Mucosa of stomach (tissue), 1 donor: Measurements from ENCODE around the gene PROX1.

Experiments
- H3K27me3 ChIP-seq: one replicate; pipeline ENCODE4 v1.7.0; 2013; ENCODE audit warnings: mild to moderate bottlenecking, low read length; ENCODE audit not compliant: control insufficient read depth, insufficient read depth
- H3K36me3 ChIP-seq: one replicate; pipeline ENCODE4 v1.7.0; 2013; ENCODE audit warnings: low read length; ENCODE audit not compliant: control insufficient read depth, insufficient read depth
- H3K4me1 ChIP-seq: one replicate; pipeline ENCODE4 v1.7.0; 2013; ENCODE audit warnings: mild to moderate bottlenecking, low read length; ENCODE audit not compliant: control insufficient read depth, insufficient read depth
- H3K4me3 ChIP-seq: one replicate; pipeline ENCODE4 v1.7.0; 2013; ENCODE audit warnings: low read length
- H3K9ac ChIP-seq: one replicate; pipeline ENCODE4 v1.7.0; 2013; ENCODE audit warnings: mild to moderate bottlenecking, low read length, moderate library complexity
- H3K9me3 ChIP-seq: one replicate; pipeline ENCODE4 v1.7.0; 2013; ENCODE audit warnings: mild to moderate bottlenecking, low read length, moderate library complexity; ENCODE audit not compliant: control insufficient read depth
- donor health status: Pancreatic carcinoma.

PROX1 gene

DNA sequence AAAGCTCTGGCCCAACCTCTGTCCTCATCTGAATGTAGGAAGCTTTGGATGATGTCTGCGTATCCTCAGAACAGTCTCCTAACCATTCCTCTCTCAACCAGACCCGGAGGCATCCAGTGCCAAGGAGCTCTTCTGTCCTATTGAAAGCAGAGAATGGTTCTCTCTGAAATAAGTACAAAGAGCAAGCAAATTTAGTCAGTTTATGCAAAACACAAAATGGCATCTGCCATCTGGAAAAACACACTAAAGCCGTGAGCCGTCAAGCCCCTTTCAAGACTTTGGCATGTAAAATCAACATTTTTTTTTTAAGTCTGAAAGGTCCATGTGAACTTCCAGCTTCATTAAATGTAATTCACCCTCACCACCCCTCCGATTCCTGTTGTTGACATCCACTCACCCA is 21.7 kb upstream of the PROX1 start:
- Histone ChIP-seq H3K4me3 (no peak overlapping the region), H3K9ac (no peak overlapping the region), H3K9me3 (no peaks in the 10 kb centered on the region), H3K36me3 (no peaks in the 10 kb centered on the region), H3K27me3 (no peaks in the 10 kb centered on the region), H3K4me1 (no peaks in the 10 kb centered on the region)

DNA sequence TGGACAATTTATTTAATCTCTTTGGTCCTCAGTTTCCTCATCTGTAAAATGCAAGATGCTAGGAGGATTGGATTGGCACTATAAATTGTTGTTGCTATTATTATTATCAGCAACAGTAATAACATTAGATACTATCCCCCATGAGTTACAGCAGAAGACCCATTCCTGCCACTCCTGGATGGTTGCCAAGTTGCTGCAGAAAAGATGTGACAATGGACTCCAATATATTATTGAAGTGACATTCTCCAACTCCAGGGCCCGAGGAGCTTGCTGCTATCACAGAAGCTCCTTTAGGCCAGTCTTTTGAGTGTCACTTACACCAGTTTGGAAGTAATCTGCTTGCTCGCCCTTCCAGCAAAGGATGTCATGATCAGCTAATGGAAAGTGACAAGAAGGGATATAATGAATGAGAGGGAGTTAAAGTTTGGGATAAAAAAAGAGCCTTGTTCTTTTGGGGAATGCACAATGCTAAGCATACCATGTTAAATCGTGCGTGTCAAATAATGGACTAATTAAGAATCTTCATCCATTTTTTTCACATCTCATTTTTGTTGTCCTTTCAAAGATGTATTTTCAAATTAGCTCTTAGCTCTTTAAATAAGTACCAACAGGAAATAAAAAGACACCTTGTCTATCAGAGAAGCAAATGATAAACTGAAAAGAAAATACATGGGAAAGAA is 19.5 kb upstream of the PROX1 start:
- Histone ChIP-seq H3K36me3 (no peaks in the 10 kb centered on the region), H3K9ac (no peak overlapping the region), H3K4me3 (no peak overlapping the region), H3K9me3 (no peaks in the 10 kb centered on the region), H3K4me1 (no peaks in the 10 kb centered on the region), H3K27me3 (no peaks in the 10 kb centered on the region)

DNA sequence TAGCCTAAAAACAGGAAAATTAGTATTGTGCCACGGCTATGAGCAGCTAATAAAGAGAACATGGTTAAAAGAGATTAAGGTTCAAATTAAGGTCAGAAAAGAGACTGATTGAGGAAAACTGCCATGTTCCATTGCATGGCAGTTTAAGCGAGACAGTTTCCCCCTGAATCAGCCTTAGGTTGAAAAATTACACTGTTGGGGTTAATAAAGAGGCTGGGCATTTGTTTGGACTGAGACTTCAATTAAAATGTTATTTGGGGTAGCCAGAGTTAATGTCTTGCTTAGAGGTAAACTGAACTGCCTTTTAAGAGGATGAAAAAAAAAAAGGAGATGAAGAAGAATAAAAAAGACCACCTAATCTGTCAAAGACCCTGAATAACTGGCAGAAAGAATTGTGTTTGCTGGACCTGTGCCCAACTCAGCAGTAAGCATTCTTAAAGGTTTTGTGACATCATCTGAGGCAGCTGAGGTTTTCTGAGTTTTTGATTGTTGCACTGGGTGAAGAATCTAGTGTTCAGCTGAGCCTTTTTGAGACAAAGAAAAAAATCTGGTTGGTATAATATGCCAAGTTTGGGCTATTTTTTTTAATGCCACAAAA is 17.7 kb upstream of the PROX1 start:
- Histone ChIP-seq H3K27me3 (no peaks in the 10 kb centered on the region), H3K9me3 (no peaks in the 10 kb centered on the region), H3K36me3 (no peaks in the 10 kb centered on the region), H3K9ac (no peak overlapping the region), H3K4me3 (no peak overlapping the region), H3K4me1 (no peaks in the 10 kb centered on the region)

DNA sequence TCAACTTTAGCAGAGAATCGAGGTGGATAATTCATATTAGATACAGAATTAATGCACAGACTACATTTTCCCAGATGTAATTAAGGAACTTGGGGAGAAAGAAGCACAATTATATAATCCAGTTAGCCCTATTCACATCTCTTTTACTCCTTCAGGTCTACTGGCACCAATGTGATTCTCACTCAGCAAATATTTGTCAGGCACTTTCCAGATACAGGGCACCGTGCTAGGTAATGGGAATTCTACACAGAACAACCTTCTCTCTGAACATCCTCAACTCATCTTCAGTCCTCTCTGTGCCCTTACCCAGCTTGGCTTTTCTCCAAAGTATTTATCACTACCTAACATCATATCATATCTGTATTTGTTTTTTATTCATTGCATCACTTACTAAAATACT is 15.6 kb upstream of the PROX1 start:
- no peaks in the 10 kb centered on the region for H3K9me3 ChIP-seq
- no peak overlapping the region for H3K4me3 ChIP-seq
- no peaks in the 10 kb centered on the region for H3K36me3 ChIP-seq
- H3K27me3 ChIP-seq, result peaks cover 12% of the 10 kb centered on the region
- no peaks in the 10 kb centered on the region for H3K4me1 ChIP-seq
- no peak overlapping the region for H3K9ac ChIP-seq

DNA sequence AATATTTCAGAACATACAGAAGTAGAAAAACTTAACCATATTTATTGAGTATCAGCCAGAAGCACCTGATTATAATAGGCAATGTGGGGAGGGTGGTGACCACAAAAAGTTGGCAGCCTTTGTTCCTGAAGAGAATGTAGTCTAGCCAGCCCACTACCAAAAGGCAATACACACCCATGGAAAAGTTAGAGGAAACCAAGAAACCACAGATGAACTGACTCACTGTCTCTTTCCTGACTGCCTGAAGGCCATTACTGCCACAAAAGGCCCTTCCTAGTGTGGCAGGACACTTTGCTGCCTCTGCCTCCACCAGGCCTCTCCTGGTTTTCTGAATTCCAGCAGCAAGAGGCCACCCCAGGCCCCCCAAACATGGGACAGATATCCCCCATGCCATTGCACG is 14.6 kb upstream of the PROX1 start:
- H3K36me3 ChIP-seq, result no peaks in the 10 kb centered on the region
- no peaks in the 10 kb centered on the region for H3K9me3 ChIP-seq
- H3K27me3 ChIP-seq, result peaks cover 22% of the 10 kb centered on the region
- no peaks in the 10 kb centered on the region for H3K4me1 ChIP-seq
- H3K9ac ChIP-seq, result no peak overlapping the region
- H3K4me3 ChIP-seq, result no peak overlapping the region

DNA sequence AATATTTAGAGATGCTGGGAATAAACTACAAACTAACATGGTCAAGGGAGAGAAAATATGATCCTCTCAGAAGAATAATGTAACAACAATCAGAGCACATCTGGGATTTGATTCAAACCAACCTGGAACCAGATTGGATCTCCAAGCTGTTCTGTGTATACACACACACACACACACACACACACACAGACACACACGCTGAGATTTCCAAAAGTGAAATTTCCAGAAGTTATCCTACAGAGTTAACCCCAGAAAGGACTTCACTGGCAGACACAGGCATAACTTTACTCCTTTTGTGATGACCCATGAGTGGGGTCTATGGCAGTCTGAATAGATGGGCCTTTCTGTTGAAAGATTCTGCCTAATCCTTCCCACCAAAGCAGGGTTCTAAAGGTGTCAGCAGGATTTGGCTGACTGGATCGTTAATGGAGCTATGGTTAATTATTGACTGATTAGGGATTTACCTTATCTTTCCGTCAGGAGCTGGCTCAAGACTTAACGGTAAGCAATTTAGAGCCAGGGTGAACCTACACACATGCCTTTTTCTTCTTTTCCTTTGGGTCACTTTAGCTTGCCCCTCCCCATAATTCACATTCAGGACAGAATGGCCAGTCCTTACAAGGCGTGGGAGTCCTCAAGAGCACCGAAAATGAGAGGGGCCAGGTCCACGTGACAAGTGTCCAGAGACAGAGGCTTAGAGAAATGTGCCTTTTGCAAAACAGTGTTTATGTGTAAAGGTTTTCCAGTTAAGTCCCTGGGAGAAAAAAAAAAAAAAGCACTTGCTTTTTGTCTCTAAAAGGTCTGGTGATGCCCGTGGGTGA is 10.9 kb upstream of the PROX1 start:
- H3K27me3 ChIP-seq, result peaks cover 59% of the 10 kb centered on the region
- H3K4me3 ChIP-seq, result no peak overlapping the region
- H3K9ac ChIP-seq, result no peak overlapping the region
- H3K36me3 ChIP-seq, result no peaks in the 10 kb centered on the region
- no peaks in the 10 kb centered on the region for H3K4me1 ChIP-seq
- no peaks in the 10 kb centered on the region for H3K9me3 ChIP-seq

DNA sequence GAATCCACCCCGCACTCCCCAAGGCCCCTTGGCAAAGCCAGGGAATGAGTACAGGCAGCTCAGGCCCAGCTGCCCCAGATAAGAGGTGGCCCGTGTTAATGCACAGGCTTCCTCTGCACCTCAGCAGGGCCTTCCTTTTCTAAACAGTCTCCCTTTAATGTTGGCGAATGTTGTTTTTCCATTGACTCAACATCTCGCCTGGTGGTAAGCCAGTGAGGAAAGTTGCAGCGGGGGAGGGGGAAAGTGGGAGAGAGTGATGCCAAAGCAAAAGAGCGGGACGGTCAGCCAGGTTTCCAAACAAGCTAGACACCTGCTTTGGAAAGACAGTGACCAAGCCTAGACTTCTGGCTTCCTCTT is 10.3 kb upstream of the PROX1 start:
- no peak overlapping the region for H3K9ac ChIP-seq
- peaks cover 65% of the 10 kb centered on the region for H3K27me3 ChIP-seq
- no peaks in the 10 kb centered on the region for H3K4me1 ChIP-seq
- H3K36me3 ChIP-seq, result no peaks in the 10 kb centered on the region
- H3K4me3 ChIP-seq, result no peak overlapping the region
- H3K9me3 ChIP-seq, result no peaks in the 10 kb centered on the region

DNA sequence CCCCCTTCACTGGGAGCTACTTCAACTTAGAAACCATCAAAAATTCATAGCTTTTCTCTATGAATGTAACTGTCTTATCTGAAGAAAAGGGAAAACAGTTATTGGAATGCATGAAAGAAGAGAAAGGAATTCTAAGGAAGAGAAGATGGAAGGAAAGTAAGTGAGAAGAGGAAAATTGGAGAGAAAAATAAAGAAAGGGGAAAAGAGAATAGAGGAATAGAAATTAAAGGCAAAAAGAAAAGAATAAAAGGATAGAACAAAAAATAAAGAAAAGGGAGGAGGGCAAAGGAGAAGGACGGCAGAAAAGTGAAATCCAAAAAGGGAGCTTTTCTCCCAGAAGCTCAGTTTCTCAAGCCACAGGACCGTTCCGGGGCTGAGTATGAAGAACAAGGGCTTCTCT is 9.9 kb upstream of the PROX1 start:
- Histone ChIP-seq H3K9me3 (no peaks in the 10 kb centered on the region), H3K27me3 (peaks cover 69% of the 10 kb centered on the region), H3K4me3 (no peak overlapping the region), H3K36me3 (no peaks in the 10 kb centered on the region), H3K9ac (no peak overlapping the region), H3K4me1 (no peaks in the 10 kb centered on the region)

DNA sequence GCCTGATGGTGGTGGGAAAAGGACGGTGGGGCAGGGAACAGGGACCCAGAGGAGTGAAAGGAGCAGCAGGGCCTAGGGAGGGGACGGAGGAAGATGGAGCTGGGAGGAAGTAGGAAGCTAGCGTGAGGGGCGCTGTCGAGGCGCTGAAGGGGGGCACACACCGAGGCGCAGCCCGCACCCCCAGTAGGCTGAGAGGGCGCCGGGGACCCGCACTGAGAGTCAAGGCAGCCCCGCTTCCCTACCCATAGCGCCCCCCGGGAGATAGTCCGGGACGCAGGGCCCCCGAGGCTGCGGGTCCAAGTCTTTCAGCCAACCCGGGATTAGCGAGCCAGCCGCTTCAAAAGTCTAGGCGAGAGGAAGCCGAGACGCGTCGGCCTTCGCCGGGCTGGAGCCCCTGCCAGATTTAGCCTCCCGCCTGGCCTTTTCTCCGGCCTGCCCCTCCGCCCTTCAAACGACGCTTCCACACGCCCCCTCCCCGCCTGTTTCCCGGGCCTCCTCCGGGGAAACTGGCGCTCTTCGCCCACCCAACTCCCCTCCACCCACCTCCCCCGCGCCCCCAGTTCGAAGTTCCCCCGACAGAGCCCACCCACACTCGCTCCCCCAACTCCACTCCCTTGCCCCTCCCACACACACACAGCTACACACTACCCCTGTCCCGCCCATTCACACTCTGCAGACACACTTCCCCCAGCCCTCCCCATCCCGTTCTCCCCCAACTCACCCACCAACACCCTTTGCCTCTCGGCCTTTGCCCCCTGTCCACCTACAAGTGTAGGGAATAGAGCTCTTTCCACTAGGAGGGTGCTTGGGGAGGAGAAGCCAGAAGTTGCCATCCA is 7.8 kb upstream of the PROX1 start:
- H3K4me3 ChIP-seq, result no peak overlapping the region
- no peaks in the 10 kb centered on the region for H3K9me3 ChIP-seq
- H3K36me3 ChIP-seq, result no peaks in the 10 kb centered on the region
- H3K9ac ChIP-seq, result no peak overlapping the region
- peaks cover 7% of the 10 kb centered on the region for H3K4me1 ChIP-seq
- H3K27me3 ChIP-seq, result peaks cover 90% of the 10 kb centered on the region

DNA sequence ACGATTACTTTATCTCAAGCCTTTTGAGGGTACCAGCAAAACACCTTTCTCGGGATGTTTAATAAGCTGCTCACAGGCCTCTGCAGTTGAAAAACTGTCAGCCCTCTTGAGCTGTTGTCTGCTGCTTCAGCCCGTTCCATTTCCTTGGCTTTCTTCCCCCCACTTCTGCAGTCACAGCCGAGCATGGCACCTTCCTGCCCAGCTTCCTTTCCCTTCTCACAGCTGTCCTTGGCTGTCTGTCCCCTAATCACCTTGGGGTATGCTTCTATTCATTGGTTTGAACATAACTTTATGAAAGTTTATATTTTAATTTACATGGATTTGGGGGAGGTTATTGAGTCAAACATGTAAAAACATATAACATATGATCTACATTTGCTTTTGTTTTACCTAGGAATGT is 6.9 kb upstream of the PROX1 start:
- H3K9me3 ChIP-seq, result no peaks in the 10 kb centered on the region
- H3K36me3 ChIP-seq, result no peaks in the 10 kb centered on the region
- peaks cover 94% of the 10 kb centered on the region for H3K27me3 ChIP-seq
- H3K4me3 ChIP-seq, result no peak overlapping the region
- peaks cover 10% of the 10 kb centered on the region for H3K4me1 ChIP-seq
- no peak overlapping the region for H3K9ac ChIP-seq

DNA sequence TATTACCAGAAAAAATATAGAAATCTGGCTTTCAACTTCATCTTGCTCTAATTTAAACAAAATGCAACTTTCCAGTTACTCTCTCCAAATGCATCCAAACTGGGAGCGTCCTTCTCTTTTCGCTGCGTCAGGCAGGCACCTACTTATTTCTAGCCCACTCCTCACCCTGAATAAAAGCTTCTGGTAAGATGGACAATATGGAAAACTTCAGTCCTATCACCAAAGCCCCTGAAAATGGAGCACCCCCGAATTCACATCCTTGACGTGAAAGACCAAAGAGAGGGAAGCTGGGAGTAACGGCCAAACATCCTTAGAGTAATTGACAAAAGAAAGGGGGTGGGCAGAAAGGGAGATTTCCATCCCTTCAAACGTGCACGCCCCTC is 5.5 kb upstream of the PROX1 start:
- H3K4me3 ChIP-seq, result no peak overlapping the region
- peaks cover 10% of the 10 kb centered on the region for H3K4me1 ChIP-seq
- no peaks in the 10 kb centered on the region for H3K36me3 ChIP-seq
- H3K9ac ChIP-seq, result no peak overlapping the region
- H3K9me3 ChIP-seq, result no peaks in the 10 kb centered on the region
- peaks cover 100% of the 10 kb centered on the region for H3K27me3 ChIP-seq
